ENCODE measurements around the gene ORAI2.
"Not testable (repeated sequence)": the region's sequence is repeated elsewhere in the genome, so short reads cannot be mapped to it uniquely, and the experiment has no call there.

GRCh38 chr7:102503141-102503540 is 69.8 kb downstream of the ORAI2 start:
- TF ChIP-seq, protein P1, sequence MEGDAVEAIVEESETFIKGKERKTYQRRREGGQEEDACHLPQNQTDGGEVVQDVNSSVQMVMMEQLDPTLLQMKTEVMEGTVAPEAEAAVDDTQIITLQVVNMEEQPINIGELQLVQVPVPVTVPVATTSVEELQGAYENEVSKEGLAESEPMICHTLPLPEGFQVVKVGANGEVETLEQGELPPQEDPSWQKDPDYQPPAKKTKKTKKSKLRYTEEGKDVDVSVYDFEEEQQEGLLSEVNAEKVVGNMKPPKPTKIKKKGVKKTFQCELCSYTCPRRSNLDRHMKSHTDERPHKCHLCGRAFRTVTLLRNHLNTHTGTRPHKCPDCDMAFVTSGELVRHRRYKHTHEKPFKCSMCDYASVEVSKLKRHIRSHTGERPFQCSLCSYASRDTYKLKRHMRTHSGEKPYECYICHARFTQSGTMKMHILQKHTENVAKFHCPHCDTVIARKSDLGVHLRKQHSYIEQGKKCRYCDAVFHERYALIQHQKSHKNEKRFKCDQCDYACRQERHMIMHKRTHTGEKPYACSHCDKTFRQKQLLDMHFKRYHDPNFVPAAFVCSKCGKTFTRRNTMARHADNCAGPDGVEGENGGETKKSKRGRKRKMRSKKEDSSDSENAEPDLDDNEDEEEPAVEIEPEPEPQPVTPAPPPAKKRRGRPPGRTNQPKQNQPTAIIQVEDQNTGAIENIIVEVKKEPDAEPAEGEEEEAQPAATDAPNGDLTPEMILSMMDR (conservative IDR thresholded peaks at IDR 0.05; ENCODE audit: low read length): not testable (repeated sequence)
- not testable (repeated sequence) for TF ChIP-seq EZH2phosphoT487 (IDR thresholded peaks at IDR 0.05; ENCODE audit: borderline replicate concordance, low read depth, low read length)

Data from OCI-LY7 (cell line).